LNCAP (cell line): ENCODE data around the gene ZNG1E.
"Not testable (repeated sequence)": the region's sequence is repeated elsewhere in the genome, so short reads cannot be mapped to it uniquely, and the experiment has no call there.

Experiments
- TF ChIP-seq, protein P1 (sequence below): fragments of 450-650 bp; IDR thresholded peaks from 2 replicates; pipeline ENCODE4 v1.5.1; 2017; ENCODE audit warnings: mild to moderate bottlenecking

Gene ZNG1E

GRCh38 chr9:65675589-65676021 lies at the start of gene ZNG1E:
Gene ZNG1E, plus strand, starts transcription at chr9:65675928. Its CDS starts 49 bp downstream, at chr9:65675977.
- TF ChIP-seq, protein P1, sequence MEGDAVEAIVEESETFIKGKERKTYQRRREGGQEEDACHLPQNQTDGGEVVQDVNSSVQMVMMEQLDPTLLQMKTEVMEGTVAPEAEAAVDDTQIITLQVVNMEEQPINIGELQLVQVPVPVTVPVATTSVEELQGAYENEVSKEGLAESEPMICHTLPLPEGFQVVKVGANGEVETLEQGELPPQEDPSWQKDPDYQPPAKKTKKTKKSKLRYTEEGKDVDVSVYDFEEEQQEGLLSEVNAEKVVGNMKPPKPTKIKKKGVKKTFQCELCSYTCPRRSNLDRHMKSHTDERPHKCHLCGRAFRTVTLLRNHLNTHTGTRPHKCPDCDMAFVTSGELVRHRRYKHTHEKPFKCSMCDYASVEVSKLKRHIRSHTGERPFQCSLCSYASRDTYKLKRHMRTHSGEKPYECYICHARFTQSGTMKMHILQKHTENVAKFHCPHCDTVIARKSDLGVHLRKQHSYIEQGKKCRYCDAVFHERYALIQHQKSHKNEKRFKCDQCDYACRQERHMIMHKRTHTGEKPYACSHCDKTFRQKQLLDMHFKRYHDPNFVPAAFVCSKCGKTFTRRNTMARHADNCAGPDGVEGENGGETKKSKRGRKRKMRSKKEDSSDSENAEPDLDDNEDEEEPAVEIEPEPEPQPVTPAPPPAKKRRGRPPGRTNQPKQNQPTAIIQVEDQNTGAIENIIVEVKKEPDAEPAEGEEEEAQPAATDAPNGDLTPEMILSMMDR = not testable (repeated sequence)

DNA sequence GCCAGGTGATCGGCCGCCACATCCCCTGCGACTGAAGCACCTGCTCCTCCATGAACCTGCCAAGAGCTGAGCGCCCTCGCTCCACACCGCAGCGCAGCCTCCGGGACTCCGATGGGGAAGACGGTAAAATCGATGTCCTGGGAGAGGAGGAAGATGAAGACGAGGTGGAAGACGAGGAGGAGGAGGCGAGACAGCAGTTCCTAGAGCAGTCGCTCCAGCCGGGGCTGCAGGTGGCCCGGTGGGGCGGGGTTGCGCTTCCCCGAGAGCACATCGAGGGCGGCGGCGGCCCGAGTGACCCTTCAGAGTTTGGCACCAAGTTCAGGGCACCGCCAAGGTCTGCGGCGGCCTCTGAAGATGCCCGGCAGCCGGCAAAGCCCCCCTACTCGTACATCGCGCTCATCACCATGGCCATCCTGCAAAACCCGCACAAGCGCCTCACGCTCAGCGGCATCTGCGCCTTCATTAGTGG lies 61.4 kb downstream of the ZNG1E start, which contains the start of gene FOXD4L4:
Gene FOXD4L4, plus strand, starts transcription at position 51 of the 469 bp plus-strand sequence. Its CDS starts 0 bp downstream, at position 51.
- TF ChIP-seq, protein P1 = not testable (repeated sequence)
